ENCODE data around the gene PDGFB.

The PDGFB gene

GRCh38 chr22:39197578-39197977 lies 47.2 kb downstream of the PDGFB start:
- no peak for DNase-seq

GRCh38 chr22:39194098-39194497 lies 50.7 kb downstream of the PDGFB start:
- no peak for DNase-seq

- DNase-seq: no peak
Observed at GRCh38 chr22:39188809-39189208, 56.0 kb downstream of the PDGFB start.

- no peak for DNase-seq
Observed at GRCh38 chr22:39185601-39186012, 59.2 kb downstream of the PDGFB start.

- no peak for DNase-seq
Observed at GRCh38 chr22:39184586-39185577, 59.9 kb downstream of the PDGFB start.

GRCh38 chr22:39183991-39184585 lies 60.7 kb downstream of the PDGFB start:
- no peak for DNase-seq

- DNase-seq: no peak
Observed at GRCh38 chr22:39182478-39183030, 62.2 kb downstream of the PDGFB start.

GRCh38 chr22:39181778-39182177 lies 63.0 kb downstream of the PDGFB start:
- no peak for DNase-seq

- DNase-seq: no peak
Observed at GRCh38 chr22:39181356-39181755, 63.4 kb downstream of the PDGFB start.

GRCh38 chr22:39179841-39180335 lies 64.9 kb downstream of the PDGFB start:
- DNase-seq: no peak

- no peak for DNase-seq
Observed at GRCh38 chr22:39179401-39179827, 65.4 kb downstream of the PDGFB start.

- no peak for DNase-seq
Observed at GRCh38 chr22:39178206-39179111, 66.3 kb downstream of the PDGFB start.

- DNase-seq: no peak
Observed at GRCh38 chr22:39177791-39178190, 67.0 kb downstream of the PDGFB start.

GRCh38 chr22:39177456-39177775 lies 67.4 kb downstream of the PDGFB start:
- DNase-seq: no peak

GRCh38 chr22:39176714-39177455 lies 67.9 kb downstream of the PDGFB start:
- DNase-seq: no peak

- DNase-seq: no peak
Observed at GRCh38 chr22:39176143-39176713, 68.6 kb downstream of the PDGFB start.

GRCh38 chr22:39175353-39176142 lies 69.2 kb downstream of the PDGFB start:
- DNase-seq: no peak

- peak; percentile 54 for DNase-seq
Observed at GRCh38 chr22:39174498-39175352, 70.1 kb downstream of the PDGFB start.

- no peak for DNase-seq
Observed at GRCh38 chr22:39173787-39174497, 70.8 kb downstream of the PDGFB start.
